IPS-NIHi11 (cell line): ENCODE measurements around the gene ANGEL1.

Source experiments
- DNase-seq: peaks from one replicate; pipeline ENCODE4 v3.0.0; 2012; ENCODE audit warnings: mixed read lengths, low spot score

ANGEL1 gene, protein sequence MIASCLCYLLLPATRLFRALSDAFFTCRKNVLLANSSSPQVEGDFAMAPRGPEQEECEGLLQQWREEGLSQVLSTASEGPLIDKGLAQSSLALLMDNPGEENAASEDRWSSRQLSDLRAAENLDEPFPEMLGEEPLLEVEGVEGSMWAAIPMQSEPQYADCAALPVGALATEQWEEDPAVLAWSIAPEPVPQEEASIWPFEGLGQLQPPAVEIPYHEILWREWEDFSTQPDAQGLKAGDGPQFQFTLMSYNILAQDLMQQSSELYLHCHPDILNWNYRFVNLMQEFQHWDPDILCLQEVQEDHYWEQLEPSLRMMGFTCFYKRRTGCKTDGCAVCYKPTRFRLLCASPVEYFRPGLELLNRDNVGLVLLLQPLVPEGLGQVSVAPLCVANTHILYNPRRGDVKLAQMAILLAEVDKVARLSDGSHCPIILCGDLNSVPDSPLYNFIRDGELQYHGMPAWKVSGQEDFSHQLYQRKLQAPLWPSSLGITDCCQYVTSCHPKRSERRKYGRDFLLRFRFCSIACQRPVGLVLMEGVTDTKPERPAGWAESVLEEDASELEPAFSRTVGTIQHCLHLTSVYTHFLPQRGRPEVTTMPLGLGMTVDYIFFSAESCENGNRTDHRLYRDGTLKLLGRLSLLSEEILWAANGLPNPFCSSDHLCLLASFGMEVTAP

DNA sequence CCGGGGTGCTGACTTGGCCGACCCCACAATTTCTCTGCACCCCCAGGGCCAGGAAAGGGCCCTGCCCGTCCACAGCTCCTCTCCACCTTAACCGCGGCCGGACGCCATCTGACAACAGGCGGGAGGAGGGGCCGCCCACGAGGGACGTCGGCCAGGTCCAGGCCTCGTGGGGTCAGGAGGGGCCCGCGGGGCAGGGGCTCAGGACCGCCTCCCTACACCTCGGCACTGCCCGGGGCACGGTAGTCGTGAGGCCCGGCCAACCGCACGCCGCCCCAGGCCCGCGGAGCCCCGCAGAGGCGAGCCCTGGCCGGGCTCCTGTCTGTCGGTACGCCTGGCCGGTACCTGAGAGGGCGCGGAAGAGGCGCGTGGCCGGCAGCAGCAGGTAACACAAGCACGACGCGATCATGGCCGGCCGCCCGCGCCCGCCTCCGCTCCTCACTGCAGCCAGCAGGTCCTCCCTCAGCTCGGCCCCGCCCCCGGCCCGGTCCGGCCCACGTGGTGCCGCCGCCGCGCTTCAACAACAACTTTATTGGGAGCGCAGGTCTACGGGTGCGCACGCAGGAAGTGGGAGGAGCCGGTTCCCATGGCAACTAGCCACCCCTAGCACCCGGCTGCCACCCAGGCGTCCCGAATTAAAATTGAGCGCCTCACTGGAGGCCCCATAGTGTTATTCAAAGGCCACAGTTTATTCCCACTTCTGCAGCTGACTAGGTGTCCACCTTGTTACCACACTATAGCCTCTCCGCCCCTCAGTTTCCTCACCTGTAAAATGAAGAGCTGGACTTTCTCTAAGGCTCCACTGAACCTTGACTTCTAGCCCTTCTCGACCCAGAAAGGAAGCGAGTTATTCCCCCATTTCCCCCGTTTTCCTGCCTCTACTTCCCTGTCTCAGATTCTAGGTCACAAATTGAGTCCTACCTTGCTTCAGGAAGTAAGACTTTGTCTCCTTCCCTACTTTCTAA lies at the start of gene ANGEL1:
Gene ANGEL1, minus strand, starts transcription at position 461 of the 962 bp plus-strand sequence. Its CDS starts 55 bp downstream, at position 406.
- DNase-seq = peak; percentile 95

GRCh38 chr14:76861574-76862255 lies 49.0 kb upstream of the ANGEL1 start:
- no peak for DNase-seq

DNA sequence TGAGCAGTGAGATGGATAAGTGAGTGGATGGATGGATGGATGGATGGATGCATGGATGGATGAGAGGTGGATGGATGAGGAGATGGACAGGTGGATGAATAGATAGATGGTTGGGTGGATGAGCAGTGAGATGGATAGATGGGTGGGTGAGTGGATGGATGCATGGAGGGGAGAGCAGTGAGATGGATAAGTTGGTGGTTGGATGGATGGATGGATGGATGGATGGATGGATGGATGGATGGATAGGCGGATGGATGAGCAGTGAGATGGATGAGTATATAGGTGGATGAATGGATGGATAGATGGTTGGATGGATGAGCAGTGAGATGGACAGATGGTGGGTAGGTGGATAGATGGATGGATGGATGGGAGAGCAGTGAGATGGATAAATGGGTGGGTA lies 44.1 kb upstream of the ANGEL1 start:
- DNase-seq = no peak

DNA sequence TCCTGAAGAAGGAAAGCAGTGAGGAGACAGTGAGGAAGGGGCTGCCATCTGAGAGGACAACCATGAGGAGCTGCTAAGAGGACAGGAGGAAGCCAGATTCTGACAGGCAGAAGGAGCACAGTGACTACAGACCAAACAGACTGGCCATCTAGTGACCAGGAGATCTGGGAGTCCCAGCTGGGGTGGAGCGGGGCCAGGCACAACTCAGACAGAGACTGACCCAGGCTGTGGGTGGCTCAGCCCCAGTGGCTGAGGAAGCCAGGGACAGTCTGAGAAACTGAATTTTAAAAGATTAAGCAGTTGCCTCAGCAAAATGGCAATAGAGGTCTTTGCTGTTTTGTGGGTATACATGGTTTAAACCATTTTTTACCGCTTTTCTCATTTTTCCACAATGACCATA lies 42.4 kb upstream of the ANGEL1 start:
- no peak for DNase-seq

DNA sequence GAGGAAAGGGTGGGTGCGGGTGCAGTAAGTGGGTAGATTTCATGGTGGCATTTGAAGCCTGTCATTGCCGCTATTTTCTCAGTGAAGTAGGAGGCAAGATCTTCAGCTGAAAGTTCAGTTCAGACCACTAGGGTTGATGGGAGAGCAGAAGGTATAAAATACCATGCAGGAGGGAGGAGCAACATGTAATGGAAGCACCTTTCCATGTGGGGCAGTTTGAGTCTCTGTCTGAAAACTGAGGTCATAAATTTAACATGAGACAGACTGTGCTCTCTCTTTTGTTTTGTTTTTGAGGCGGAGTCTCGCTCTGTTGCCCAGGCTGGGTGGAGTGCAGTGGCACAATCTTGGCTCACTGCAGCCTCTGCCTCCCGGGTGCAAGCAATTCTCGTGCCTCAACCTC lies 36.2 kb upstream of the ANGEL1 start:
- DNase-seq = no peak

- DNase-seq = no peak
These were observed 33.8 kb upstream of the ANGEL1 start for GRCh38 chr14:76846331-76847047.

DNA sequence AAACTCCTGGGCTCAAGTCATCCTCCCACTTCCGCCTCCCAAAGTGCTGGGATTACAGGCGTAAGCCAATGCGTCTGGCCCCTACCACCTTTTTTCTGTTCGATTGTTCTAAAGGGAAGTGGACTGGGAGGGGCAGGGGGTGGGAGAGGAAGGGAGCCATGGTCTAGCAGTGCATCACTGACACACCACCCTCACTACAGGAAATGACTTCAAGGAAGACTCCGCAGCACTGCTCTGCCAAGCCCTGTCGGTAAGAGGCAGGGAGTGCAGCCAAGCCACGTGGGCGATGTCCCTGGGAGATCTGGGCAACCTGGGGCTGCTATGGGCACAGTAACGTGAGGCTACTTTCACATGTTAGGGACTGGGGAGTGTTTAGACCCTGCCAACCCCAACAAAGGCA lies 31.5 kb upstream of the ANGEL1 start:
- no peak for DNase-seq

GRCh38 chr14:76842414-76842813 lies 29.7 kb upstream of the ANGEL1 start:
- DNase-seq = no peak

DNA sequence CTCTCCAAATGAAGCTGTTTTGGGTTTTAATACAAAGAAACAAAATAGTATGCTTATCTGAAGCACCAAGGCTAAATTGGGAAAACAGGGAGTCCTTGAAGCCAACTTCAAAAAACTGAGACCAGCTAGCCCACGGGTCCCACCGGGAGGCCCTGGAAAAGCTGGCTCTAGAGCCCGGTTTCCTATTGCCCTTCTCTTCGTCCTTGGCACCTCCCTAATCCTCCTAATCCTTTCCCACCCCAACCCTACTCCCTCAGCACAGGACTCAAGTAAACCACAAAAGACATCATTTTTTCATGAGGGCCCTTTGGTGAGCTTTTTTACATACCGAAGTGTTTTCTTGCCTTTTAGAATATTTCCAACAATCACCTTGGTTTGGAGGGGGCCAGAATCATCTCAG lies 24.8 kb upstream of the ANGEL1 start:
- DNase-seq = no peak

DNA sequence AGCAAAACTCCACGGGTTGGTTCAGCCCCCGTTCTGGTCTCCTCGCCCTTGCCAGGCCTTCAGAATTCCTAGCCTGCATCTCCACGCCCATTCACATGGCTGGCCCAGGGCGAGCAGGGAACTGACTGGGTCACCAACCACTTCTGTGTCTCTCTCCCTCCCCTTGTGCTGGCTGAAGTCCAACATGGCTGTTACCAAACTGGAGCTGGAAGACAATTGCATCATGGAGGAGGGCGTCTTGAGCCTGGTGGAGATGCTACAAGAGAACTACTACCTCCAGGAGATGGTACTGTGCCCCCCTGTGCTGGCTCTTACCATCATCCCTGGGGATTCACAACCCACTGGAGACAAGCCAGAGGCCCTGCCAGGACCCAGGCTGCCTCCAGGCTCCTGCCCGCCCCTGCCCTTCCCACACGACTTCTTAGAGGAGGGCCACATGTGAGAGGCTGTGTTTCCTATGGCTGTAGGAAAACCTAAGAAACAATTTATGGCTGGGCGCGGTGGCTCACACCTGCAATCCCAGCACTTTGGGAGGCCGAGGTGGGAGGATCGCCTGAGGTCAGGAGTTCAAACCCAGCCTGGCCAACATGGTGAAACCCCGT lies 23.4 kb upstream of the ANGEL1 start:
- DNase-seq = no peak

DNA sequence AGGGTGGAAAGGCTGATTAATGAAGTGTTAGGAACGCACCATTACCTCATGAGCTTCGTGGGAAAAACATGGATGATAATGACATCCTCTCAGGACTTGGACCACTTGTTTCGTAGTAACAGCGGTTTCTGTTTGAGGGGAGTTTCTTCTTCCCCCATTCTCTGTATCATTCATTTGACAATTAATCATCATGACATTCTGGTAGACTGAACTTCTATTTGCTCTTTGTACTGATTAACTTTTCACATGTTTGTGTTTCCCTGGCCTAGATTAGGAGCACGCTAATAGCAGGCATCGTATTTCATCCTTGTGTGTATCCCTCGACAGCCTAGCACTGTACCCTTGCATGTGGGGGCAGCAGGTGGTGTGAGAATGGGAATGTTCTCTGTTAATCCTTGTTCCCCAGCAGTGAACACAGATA lies 21.6 kb upstream of the ANGEL1 start:
- DNase-seq = no peak

- no peak for DNase-seq
These were observed 20.3 kb upstream of the ANGEL1 start for GRCh38 chr14:76833011-76833410.

GRCh38 chr14:76832503-76832988 lies 19.9 kb upstream of the ANGEL1 start:
- DNase-seq = no peak

DNA sequence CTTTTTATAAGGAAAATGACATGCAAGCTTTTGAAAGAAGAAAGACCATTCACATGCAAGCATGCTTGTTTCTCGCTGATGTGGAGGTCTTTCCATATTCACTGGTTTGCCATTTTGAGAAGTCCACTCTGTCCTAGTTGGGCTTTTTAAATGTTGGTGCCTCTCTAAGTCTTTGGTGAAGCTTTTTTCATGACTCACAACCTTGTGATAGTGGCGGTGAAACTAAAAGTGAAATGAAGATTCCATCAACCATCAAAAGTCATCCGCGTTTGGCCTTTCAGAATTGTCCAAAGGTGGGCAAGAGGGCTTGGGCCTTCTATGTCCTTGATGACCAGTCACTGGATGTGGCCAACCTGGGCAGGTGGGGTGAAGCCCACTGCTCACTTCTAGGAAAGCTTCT lies 17.9 kb upstream of the ANGEL1 start:
- DNase-seq = no peak

DNA sequence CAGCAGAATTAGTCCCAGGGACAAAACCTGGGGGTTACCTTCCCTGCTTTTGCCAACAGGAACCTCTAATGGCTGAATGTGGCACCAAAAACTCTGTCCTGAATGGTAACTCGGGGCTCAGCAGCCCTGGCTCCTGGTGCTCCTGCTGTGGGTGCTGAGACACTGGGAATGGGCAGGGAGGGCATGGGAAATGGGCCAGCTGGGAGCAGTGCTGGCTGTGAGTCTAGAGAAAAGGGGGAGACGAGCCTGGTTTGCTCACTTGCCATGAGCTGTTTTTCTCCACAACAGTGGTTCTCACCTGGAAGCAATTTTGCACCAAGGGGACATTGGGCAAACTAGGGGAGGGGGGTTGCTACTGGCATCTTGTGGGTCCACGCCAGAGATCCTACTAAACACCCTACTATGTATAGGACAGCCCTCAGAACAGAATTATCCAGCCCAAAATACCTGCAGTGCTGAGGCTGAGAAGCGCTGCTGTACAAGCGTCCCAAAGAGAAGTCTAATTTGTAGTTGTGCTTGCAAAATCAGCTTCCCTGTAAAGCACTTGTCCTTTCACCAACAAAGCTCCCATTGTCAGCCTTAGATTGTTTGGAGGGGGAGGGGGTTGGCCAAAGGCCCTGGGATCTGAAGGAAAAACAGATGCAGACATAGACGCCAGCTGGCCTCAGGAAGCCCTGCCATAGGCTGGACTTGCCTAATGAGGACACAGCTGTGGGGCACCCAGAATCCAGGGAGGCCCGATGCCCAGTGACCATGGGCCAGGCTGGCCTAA lies 17.2 kb upstream of the ANGEL1 start:
- peak; percentile 27 for DNase-seq

DNA sequence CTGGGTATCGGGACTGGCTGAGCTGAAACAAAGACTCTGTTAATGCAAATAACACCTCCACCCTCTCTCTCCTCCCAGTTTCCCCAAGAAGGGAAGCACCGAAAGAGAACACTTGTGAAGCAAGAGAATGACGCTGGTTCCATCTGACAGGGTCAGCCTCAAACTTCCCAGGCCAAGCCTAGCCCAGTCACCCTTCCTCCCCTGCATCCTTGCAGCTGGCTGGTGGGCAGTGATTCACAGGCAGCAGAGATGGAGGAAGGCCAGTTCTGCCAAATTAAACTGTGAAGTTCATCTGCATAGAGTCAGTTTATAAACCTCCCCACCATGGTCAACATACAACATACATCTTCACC lies 16.3 kb upstream of the ANGEL1 start:
- no peak for DNase-seq

DNA sequence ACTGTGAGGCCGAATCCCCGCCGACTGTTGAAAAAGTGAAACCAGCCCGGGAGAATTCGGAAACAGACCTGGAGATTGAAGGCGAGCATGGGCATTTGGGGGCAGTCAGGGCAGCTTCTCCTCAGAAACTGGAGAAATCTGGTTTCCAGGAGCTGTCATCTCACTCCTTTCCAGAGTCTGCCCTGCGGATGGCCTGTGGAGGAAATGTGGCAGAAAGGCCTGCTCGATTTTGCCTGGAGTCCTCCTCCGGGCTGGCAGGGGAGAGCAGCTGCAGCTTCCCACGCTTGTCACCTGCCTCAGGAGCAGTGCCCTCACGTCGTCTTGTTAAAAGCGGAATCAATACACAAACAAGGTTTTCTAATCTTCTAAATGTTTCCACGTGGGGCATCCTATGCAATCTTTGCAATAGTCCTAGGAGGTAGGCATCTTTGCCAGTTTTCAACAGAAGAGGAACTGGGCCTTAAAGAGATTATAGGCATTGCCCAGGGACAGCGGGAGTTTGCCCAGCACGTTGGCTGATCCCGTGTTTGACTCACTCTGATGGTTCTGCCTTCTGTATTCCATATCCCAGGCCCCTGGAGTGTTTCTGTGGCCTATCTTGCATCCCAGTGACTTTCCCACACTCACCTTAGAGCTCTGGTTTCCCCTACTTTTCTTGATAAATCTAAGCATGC lies 15.8 kb upstream of the ANGEL1 start:
- no peak for DNase-seq

DNA sequence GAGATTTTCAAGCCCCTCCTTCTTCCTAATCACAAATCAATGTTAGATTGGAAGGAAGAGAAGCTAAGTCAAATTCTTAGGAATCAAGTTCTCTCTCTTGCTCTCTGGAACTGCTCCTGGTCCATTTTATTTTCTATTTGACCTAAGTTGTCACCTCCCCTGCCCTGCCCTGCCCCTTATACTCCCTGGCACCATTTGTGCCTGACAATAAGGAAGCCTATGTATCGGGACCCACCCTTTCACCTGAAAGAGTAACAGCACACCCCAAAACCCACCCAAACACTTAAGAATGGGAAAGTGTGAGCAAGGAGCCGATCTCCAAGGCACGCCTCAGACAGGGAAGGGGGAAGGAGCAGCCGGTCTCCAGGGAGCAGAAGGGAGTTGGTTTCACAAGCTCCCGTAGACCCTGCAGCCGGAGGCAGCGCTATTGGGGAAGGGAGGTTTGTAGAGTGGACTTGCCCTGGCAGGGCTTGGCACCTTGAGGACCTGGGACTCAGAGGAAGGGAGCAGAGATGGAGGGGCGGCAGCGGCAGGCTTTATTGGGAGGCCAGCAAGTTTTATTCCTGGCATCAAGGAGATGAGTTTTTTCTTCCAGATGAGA lies 15.1 kb upstream of the ANGEL1 start:
- peak; percentile 29 for DNase-seq

GRCh38 chr14:76826122-76826521 lies 13.4 kb upstream of the ANGEL1 start, which contains the start of gene LRRC74A:
TSS of gene LRRC74A (plus strand) at chr14:76826408. CDS start at chr14:76826698, 290 bp downstream.
- DNase-seq = peak; percentile 19
